A172 (cell line): Measurements from ENCODE around the gene HSPA4L. TPM values are rescaled to one million over a fixed set of nuclear protein-coding genes. Genes with fewer than 3 reads are reported as not detected.

Experiments
- DNase-seq: peaks from one replicate; pipeline ENCODE4 v3.0.0-alpha.2; 2015; ENCODE audit warnings: low spot score
- total RNA-seq: library from RNA; depleted of rRNA; stranded (reverse); fragments of >200 nt; shearing (Covaris generic); gene quantifications from 2 replicates; pipeline ENCODE4 v1.2.3, GENCODE V29; 2014; rRNA removed

Gene HSPA4L
- 13.1 and 13.2 TPM in 2 replicates for total RNA-seq

GRCh38 chr4:127782275-127783025 is at the start of gene HSPA4L:
Gene HSPA4L (plus strand): TSS chr4:127782322. CDS start chr4:127782551, 229 bp downstream.
- DNase-seq: peak; percentile 65

GRCh38 chr4:127732623-127733328 is 49.3 kb upstream of the HSPA4L start:
- peak; percentile 46 for DNase-seq

GRCh38 chr4:127734976-127735375 is 47.1 kb upstream of the HSPA4L start:
- no peak for DNase-seq

GRCh38 chr4:127737295-127737694 is 44.8 kb upstream of the HSPA4L start:
- DNase-seq: no peak

- DNase-seq: no peak
Measured at GRCh38 chr4:127741247-127741646, 40.9 kb upstream of the HSPA4L start.

GRCh38 chr4:127747883-127748282 is 34.2 kb upstream of the HSPA4L start:
- no peak for DNase-seq

- no peak for DNase-seq
Measured at GRCh38 chr4:127748957-127749356, 33.2 kb upstream of the HSPA4L start.

- DNase-seq: no peak
Measured at GRCh38 chr4:127756906-127757305, 25.2 kb upstream of the HSPA4L start.

GRCh38 chr4:127759228-127759820 is 22.8 kb upstream of the HSPA4L start:
- DNase-seq: no peak

GRCh38 chr4:127759893-127760292 is 22.2 kb upstream of the HSPA4L start:
- DNase-seq: no peak

GRCh38 chr4:127771535-127772275 is 10.4 kb upstream of the HSPA4L start:
- DNase-seq: no peak

GRCh38 chr4:127772769-127773671 is 9.1 kb upstream of the HSPA4L start:
- DNase-seq: no peak

- no peak for DNase-seq
Measured at GRCh38 chr4:127775843-127776242, 6.3 kb upstream of the HSPA4L start.

GRCh38 chr4:127776620-127777019 is 5.5 kb upstream of the HSPA4L start:
- DNase-seq: peak; percentile 2

GRCh38 chr4:127777487-127777886 is 4.6 kb upstream of the HSPA4L start:
- DNase-seq: no peak

- DNase-seq: no peak
Measured at GRCh38 chr4:127778102-127778501, 4.0 kb upstream of the HSPA4L start.

- no peak for DNase-seq
Measured at GRCh38 chr4:127780598-127780997, 1.5 kb upstream of the HSPA4L start.

GRCh38 chr4:127781300-127782024 is 660 bp upstream of the HSPA4L start:
- peak; percentile 25 for DNase-seq

- DNase-seq: no peak
Measured at GRCh38 chr4:127782025-127782274, 172 bp upstream of the HSPA4L start.

GRCh38 chr4:127783026-127783769 is 1.1 kb downstream of the HSPA4L start:
- peak; percentile 30 for DNase-seq
